Measurements from ENCODE around the gene HIGD1B. TPM values are rescaled to one million over a fixed set of nuclear protein-coding genes. Genes with fewer than 3 reads are reported as not detected.

The HIGD1B gene
- total and polyA plus RNA-seq, 9 of the 15 experiments (the other 6 are each of a cell fraction or from before 2014, with no cell fraction given): not detected

DNA sequence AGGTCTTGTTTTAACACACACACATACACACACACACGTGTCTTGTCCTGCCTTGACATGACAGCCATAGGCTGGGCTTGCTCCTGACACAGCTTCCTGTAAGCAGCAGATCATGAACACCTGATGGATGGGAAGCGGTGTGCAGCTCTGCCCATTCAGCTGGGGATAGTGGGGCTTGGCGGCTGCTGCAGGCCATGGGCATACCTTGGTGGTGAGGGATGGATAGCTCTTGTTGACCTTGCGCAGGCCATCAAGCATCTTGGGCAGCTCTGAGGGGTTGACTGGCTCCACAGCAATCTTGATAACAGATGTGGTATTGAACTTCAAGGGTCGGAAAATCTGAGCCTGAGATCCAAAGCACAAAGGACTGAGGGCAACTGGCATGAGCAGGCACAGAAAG lies 12.0 kb downstream of the HIGD1B start:
- in situ Hi-C loops (cut with MboI) (no loop called here), intact Hi-C loops (cut with micrococcal nuclease) (no loop called here)
- FAIRE-seq (no peak), DNase-seq (ENCODE audit: extremely low read depth in 1 of 4, low spot score in 3 of 4) (no peak), ATAC-seq (no peak)
- Histone ChIP-seq H3K9me3 (replicated peaks; ENCODE audit: control insufficient read depth, insufficient read depth, low read depth, low read length) (no peaks in the 10 kb centered on the region), H3K4me2 (ENCODE audit: insufficient read depth, low read length) (no peak overlapping the region), H4K20me1 (replicated peaks; ENCODE audit: control insufficient read depth, insufficient read depth, low read length) (peaks cover 3% of the 10 kb centered on the region; the same call in 1 of the 2 replicates), H2AFZ (ENCODE audit: low read depth, low read length) (no peak overlapping the region), H3K79me2 (ENCODE audit: control insufficient read depth, insufficient read depth, low read length) (no peaks in the 10 kb centered on the region), H3K27me3 (ENCODE audit: control insufficient read depth in 2 of 2, insufficient read depth in 2 of 2, low read length in 2 of 2) (no peaks in the 10 kb centered on the region), H3K9me1 (ENCODE audit: control insufficient read depth, insufficient read depth, low read length) (no peaks in the 10 kb centered on the region), H3K9ac (ENCODE audit: insufficient read depth in 1 of 2, low read depth in 2 of 2, low read length in 2 of 2) (no peak overlapping the region), H3K36me3 (ENCODE audit: control insufficient read depth, insufficient read depth, low read length) (peaks cover 95% of the 10 kb centered on the region), H3K27ac (ENCODE audit: extremely low read depth, low read depth, low read length) (no peak overlapping the region), H3K4me3 (no peak overlapping the region), H3K4me1 (replicated peaks in 1 of 2; ENCODE audit: control insufficient read depth in 2 of 2, insufficient read depth in 2 of 2, low read length in 2 of 2) (no peaks in the 10 kb centered on the region)
- BruUV-seq (replicated peaks): no TSS peak
- CTCF ChIA-PET (ENCODE audit: low intra/inter-chr PET ratio): no interaction called here
- 92% methylated on average over 5 of the region's 5 CpGs for WGBS (ENCODE audit: insufficient coverage, low coverage, missing lambda C conversion rate)
- POLR2A ChIA-PET: interaction anchor here (0.6 to 1.2 kb wide), 3 partner anchors 9 to 93 kb away, joined by 3 read pairs; no protein-coding TSS in a partner anchor
- no peak for TF ChIP-seq HDAC6 (IDR thresholded peaks at IDR 0.05; ENCODE audit: low read depth, low read length)
- no peak for TF ChIP-seq EZH2 (IDR thresholded peaks at IDR 0.05; ENCODE audit: borderline replicate concordance, low read depth, low read length)
- no peak for TF ChIP-seq ZNF507 (tag; conservative IDR thresholded peaks at IDR 0.05)
- TF ChIP-seq, protein P1, sequence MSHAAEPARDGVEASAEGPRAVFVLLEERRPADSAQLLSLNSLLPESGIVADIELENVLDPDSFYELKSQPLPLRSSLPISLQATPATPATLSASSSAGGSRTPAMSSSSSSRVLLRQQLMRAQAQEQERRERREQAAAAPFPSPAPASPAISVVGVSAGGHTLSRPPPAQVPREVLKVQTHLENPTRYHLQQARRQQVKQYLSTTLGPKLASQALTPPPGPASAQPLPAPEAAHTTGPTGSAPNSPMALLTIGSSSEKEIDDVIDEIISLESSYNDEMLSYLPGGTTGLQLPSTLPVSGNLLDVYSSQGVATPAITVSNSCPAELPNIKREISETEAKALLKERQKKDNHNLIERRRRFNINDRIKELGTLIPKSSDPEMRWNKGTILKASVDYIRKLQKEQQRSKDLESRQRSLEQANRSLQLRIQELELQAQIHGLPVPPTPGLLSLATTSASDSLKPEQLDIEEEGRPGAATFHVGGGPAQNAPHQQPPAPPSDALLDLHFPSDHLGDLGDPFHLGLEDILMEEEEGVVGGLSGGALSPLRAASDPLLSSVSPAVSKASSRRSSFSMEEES (CRISPR knock-in tag; IDR thresholded peaks at IDR 0.05): no peak
- TF ChIP-seq ZNF551 (CRISPR knock-in tag; IDR thresholded peaks at IDR 0.05): no peak
- TF ChIP-seq KDM2B (CRISPR knock-in tag; IDR thresholded peaks at IDR 0.05): no peak
- TF ChIP-seq MIER1 (IDR thresholded peaks at IDR 0.05; ENCODE audit: low read depth): no peak
- no peak for TF ChIP-seq NBN (IDR thresholded peaks at IDR 0.05; ENCODE audit: low read depth)
- TF ChIP-seq POU5F1 (IDR thresholded peaks at IDR 0.05; ENCODE audit: borderline replicate concordance, low read depth, low read length, partially characterized antibody): no peak
- TF ChIP-seq, protein P2, sequence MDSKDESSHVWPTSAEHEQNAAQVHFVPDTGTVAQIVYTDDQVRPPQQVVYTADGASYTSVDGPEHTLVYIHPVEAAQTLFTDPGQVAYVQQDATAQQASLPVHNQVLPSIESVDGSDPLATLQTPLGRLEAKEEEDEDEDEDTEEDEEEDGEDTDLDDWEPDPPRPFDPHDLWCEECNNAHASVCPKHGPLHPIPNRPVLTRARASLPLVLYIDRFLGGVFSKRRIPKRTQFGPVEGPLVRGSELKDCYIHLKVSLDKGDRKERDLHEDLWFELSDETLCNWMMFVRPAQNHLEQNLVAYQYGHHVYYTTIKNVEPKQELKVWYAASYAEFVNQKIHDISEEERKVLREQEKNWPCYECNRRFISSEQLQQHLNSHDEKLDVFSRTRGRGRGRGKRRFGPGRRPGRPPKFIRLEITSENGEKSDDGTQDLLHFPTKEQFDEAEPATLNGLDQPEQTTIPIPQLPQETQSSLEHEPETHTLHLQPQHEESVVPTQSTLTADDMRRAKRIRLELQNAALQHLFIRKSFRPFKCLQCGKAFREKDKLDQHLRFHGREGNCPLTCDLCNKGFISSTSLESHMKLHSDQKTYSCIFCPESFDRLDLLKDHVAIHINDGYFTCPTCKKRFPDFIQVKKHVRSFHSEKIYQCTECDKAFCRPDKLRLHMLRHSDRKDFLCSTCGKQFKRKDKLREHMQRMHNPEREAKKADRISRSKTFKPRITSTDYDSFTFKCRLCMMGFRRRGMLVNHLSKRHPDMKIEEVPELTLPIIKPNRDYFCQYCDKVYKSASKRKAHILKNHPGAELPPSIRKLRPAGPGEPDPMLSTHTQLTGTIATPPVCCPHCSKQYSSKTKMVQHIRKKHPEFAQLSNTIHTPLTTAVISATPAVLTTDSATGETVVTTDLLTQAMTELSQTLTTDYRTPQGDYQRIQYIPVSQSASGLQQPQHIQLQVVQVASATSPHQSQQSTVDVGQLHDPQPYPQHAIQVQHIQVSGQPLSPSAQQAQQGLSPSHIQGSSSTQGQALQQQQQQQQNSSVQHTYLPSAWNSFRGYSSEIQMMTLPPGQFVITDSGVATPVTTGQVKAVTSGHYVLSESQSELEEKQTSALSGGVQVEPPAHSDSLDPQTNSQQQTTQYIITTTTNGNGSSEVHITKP (IDR thresholded peaks at IDR 0.05; ENCODE audit: partially characterized antibody): no peak
- TF ChIP-seq NCOA4 (IDR thresholded peaks at IDR 0.05; ENCODE audit: partially characterized antibody): no peak
- TF ChIP-seq ZNF384 (IDR thresholded peaks at IDR 0.05; ENCODE audit: low read depth, low read length): no peak
- TF ChIP-seq, protein P3, sequence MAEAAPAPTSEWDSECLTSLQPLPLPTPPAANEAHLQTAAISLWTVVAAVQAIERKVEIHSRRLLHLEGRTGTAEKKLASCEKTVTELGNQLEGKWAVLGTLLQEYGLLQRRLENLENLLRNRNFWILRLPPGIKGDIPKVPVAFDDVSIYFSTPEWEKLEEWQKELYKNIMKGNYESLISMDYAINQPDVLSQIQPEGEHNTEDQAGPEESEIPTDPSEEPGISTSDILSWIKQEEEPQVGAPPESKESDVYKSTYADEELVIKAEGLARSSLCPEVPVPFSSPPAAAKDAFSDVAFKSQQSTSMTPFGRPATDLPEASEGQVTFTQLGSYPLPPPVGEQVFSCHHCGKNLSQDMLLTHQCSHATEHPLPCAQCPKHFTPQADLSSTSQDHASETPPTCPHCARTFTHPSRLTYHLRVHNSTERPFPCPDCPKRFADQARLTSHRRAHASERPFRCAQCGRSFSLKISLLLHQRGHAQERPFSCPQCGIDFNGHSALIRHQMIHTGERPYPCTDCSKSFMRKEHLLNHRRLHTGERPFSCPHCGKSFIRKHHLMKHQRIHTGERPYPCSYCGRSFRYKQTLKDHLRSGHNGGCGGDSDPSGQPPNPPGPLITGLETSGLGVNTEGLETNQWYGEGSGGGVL (CRISPR knock-in tag; IDR thresholded peaks at IDR 0.05): no peak
- TF ChIP-seq, protein P4, sequence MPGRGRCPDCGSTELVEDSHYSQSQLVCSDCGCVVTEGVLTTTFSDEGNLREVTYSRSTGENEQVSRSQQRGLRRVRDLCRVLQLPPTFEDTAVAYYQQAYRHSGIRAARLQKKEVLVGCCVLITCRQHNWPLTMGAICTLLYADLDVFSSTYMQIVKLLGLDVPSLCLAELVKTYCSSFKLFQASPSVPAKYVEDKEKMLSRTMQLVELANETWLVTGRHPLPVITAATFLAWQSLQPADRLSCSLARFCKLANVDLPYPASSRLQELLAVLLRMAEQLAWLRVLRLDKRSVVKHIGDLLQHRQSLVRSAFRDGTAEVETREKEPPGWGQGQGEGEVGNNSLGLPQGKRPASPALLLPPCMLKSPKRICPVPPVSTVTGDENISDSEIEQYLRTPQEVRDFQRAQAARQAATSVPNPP (IDR thresholded peaks at IDR 0.05; ENCODE audit: borderline replicate concordance, insufficient read depth, insufficient read length): no peak

Measured in K562 (cell line).